WI38 (cell line): ENCODE measurements around the gene ESPNL.

ENCODE experiments used
- H3K4me3 ChIP-seq: 2 replicates; pipeline ENCODE4 v1.5.1; 2011; ENCODE audit warnings: low read depth, mild to moderate bottlenecking, control low read depth, low read length
- CTCF ChIP-seq: IDR thresholded peaks from 2 replicates; pipeline ENCODE4 v1.5.1; 2012; ENCODE audit warnings: low read depth, mild to moderate bottlenecking, control low read depth, low read length

ESPNL gene

DNA sequence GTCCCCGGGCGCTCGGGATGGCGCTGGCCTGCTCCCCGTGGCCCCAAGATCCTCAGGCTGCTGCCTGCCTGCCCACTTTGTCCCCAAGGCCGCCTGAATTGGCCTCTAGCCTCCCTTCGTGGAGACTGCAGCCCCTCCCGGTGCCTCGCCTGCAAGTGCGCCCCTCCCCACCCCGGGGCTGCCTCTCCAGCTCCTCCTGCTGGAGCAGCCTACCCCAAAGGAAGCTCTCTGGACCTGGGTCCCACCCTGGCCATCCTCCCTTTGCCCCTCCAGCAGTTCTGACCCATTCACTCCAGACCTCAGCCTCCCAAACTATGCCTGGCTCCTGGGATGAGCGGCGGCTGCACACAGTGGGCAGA is 6.2 kb downstream of the ESPNL start:
- H3K4me3 ChIP-seq, result no peak overlapping the region
- no peak for TF ChIP-seq CTCF

DNA sequence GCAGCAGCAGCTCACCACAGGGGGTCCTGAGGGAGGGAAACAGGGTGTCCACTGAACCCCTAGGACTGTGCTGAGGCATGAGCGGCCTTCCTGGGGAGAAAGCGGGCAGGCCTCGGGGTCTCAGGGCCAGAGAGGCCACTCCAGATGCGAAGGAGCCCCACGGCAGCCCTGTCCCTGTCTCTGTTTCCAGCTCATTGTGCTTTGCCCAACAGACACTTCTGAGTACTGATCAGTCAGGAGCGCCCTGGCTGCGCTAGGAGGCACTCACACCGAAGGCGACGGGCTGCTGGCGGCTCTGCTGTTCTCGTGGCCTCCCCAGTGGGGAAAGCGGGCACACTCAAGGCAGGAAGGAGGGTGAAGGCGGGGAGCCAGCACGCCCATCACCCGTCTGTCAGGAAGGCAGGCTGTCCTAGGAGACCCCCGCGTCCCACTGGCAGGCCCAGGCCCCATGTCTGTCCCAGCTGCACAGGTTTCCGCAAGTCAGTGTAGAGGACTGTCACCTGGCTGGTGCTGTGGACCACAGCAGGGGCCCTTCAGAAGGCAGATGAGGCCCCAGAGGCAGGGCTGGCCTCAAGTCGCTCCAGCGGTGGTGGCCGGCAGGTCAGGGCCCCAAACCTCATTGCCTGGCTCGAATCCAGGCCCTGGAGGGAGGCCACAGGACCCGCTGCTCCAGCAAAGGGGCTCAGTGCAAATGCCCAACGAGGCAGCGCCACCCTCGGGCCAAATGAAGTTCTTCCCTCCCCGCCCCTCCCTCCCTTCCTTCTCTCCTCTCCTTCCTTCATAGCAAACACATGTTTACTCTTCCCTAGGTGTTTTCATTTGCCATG is 6.8 kb downstream of the ESPNL start:
- no peak overlapping the region for H3K4me3 ChIP-seq
- no peak for TF ChIP-seq CTCF

- no peak for TF ChIP-seq CTCF
- H3K4me3 ChIP-seq, result no peak overlapping the region
These were observed 7.6 kb downstream of the ESPNL start for GRCh38 chr2:238107525-238108422.

DNA sequence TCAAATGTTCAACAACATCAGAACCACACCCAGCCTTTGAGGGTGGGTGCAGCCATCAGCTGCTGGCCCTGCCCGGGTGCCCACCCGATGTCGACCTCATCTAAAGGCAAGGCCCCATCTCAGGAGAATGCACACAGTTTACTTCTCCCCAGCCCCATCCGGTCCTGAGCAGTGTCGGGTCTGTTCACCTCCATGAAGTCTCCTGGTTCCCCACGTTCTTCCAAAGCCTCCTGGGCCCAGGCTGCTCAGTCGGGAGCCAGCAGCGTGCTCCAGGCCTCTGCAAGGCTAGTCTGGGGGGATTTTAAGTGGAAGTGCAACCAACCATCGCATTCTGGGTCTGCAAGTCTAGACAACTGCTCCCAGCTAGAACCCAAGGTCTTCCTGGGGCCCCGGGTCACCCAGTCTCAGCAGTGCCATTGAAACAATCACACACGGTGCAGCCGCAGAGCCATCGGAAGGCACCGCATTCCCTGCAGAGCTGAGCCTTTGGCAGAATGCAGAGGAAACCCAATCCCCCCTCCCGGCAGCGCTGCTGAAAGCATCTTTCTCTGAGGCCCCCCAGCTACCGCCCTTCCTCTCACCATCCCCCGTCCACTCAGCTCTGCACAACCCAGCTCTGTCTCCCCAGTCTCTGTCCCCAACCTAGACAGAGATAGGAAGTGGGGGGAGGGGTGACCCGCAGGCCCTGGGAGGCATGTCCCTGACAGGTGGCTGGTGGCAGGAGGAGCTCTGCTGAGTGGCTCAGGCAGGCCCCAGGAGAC is 8.5 kb downstream of the ESPNL start:
- TF ChIP-seq CTCF, result no peak
- H3K4me3 ChIP-seq, result no peak overlapping the region

DNA sequence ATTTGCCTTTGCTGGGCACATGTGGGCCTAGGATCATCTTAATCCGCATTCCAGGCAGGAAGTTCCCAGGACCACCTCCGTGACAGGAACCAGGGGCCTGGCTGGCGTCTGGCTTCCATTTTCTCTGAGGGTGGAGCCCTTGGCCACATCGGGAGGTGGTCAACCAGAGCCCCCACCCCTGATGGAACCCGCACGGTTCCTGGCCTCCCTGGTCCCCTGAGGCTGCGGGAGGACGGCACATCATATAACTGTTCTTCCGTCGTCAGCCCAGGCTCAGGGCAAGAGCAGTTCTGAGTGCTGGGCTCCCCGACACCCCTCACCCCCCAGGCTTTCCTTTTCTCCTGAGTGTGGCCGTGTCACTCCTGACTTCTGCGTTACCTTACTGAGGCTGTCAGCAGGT is 13.5 kb downstream of the ESPNL start:
- H3K4me3 ChIP-seq, result no peak overlapping the region
- no peak for TF ChIP-seq CTCF

- no peak overlapping the region for H3K4me3 ChIP-seq
- no peak for TF ChIP-seq CTCF
These were observed 14.2 kb downstream of the ESPNL start for GRCh38 chr2:238114331-238114841.
